Rectal smooth muscle tissue (tissue), 1 donor: ENCODE data around the gene RFPL3.

Source experiments
- H3K27ac ChIP-seq: one replicate; pipeline ENCODE4 v1.7.0; 2013; ENCODE audit warnings: low read depth, low read length, inconsistent platforms
- H3K27me3 ChIP-seq: one replicate; pipeline ENCODE4 v1.7.0; 2013; ENCODE audit warnings: low read length; ENCODE audit not compliant: control insufficient read depth, insufficient read depth
- H3K36me3 ChIP-seq: one replicate; pipeline ENCODE4 v1.7.0; 2013; ENCODE audit warnings: low read length; ENCODE audit not compliant: control insufficient read depth, insufficient read depth
- H3K4me1 ChIP-seq: one replicate; pipeline ENCODE4 v1.7.0; 2013; ENCODE audit warnings: low read length; ENCODE audit not compliant: control insufficient read depth, insufficient read depth
- H3K4me3 ChIP-seq: one replicate; pipeline ENCODE4 v1.7.0; 2013; ENCODE audit warnings: low read length
- H3K9ac ChIP-seq: one replicate; pipeline ENCODE4 v1.7.0; 2013; ENCODE audit warnings: low read length

RFPL3 gene

GRCh38 chr22:32375678-32376450, 18.2 kb downstream of the RFPL3 start:
- no peaks in the 10 kb centered on the region for H3K36me3 ChIP-seq

GRCh38 chr22:32376681-32377080, 19.0 kb downstream of the RFPL3 start:
- no peaks in the 10 kb centered on the region for H3K4me1 ChIP-seq
- H3K4me3 ChIP-seq = no peak overlapping the region
- no peak overlapping the region for H3K9ac ChIP-seq
- no peaks in the 10 kb centered on the region for H3K36me3 ChIP-seq
- no peak overlapping the region for H3K27ac ChIP-seq
- H3K27me3 ChIP-seq = no peaks in the 10 kb centered on the region

More at GRCh38 chr22:32375678-32376450, 18.2 kb downstream of the RFPL3 start:
- Histone ChIP-seq H3K4me3 (no peak overlapping the region), H3K9ac (no peak overlapping the region), H3K27me3 (no peaks in the 10 kb centered on the region), H3K4me1 (no peaks in the 10 kb centered on the region), H3K27ac (no peak overlapping the region)

DNA sequence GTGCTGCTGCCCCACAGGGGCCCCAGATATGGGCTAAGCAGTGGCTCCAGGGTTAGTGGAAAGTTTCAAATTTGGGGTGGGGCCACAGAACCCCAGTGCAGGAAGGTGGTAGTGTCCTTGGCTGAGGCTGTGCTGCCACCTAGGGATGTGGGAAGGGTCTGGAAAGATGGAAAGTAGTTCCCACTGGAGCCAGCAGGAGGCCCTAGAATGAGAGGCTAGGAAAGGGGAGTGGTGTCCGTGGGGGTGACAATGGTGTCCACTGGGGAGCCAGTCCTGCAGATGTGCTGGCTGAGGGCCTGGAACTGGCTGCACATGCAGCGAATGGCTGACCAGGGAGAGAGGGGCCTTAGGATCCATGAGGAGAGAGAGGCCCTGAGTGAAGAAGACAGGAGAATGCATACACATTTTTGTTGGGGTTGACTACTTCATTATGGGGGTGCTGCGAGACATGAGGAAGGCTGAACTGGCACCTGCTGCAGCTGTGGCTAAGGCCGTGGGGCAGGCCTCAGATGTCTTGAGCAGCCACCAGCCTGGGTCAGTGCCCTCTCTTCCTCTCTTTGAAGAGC, 21.1 kb downstream of the RFPL3 start:
- H3K9ac ChIP-seq = no peak overlapping the region
- H3K27ac ChIP-seq = no peak overlapping the region
- no peaks in the 10 kb centered on the region for H3K36me3 ChIP-seq
- H3K27me3 ChIP-seq = no peaks in the 10 kb centered on the region
- H3K4me3 ChIP-seq = no peak overlapping the region
- no peaks in the 10 kb centered on the region for H3K4me1 ChIP-seq

DNA sequence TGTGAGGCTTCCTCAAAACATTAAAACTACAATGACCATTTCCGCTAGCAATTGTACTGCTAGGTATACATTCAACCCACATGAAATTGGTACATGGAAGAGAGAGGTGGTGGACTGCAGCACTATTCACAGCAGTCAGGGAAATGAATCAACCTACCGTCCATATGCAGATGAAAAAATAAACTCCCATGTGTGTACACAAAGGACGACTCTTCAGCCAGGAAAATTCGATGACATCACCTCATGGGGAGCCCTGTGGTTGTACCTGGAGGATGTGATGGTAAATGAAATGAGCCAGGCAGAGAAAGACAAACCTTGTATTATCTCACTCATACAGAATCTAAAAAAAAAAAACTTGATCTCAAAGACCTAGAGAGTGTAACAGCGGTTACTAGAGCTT, 23.3 kb downstream of the RFPL3 start:
- Histone ChIP-seq H3K27ac (no peak overlapping the region), H3K27me3 (no peaks in the 10 kb centered on the region), H3K9ac (no peak overlapping the region), H3K4me1 (no peaks in the 10 kb centered on the region), H3K4me3 (no peak overlapping the region), H3K36me3 (no peaks in the 10 kb centered on the region)

DNA sequence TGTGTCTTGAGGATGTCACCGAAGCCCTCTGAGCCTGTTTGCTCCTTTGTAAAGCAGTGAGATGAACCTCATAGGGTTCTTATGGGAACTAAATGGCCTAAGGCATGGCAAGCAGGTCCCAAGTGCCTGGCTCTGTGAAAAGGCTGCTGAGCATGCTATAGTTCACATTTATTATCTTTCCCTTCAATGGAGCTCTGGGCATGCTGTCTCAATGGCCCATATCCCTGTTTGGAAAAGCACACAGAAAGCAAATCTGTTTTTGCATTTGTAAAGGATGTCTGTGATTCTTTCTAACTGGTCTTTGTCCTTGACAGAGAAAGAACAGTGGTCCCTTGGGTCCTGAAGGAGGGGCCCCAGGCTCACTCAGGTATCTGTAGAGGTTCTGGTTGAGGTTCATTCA, 28.0 kb downstream of the RFPL3 start:
- H3K27me3 ChIP-seq = no peaks in the 10 kb centered on the region
- no peak overlapping the region for H3K4me3 ChIP-seq
- no peak overlapping the region for H3K9ac ChIP-seq
- no peaks in the 10 kb centered on the region for H3K4me1 ChIP-seq
- no peak overlapping the region for H3K27ac ChIP-seq
- peaks cover 17% of the 10 kb centered on the region for H3K36me3 ChIP-seq

GRCh38 chr22:32389685-32390084, 32.0 kb downstream of the RFPL3 start:
- Histone ChIP-seq H3K4me1 (no peaks in the 10 kb centered on the region), H3K4me3 (no peak overlapping the region), H3K27me3 (no peaks in the 10 kb centered on the region), H3K36me3 (peaks cover 36% of the 10 kb centered on the region), H3K9ac (no peak overlapping the region), H3K27ac (no peak overlapping the region)

DNA sequence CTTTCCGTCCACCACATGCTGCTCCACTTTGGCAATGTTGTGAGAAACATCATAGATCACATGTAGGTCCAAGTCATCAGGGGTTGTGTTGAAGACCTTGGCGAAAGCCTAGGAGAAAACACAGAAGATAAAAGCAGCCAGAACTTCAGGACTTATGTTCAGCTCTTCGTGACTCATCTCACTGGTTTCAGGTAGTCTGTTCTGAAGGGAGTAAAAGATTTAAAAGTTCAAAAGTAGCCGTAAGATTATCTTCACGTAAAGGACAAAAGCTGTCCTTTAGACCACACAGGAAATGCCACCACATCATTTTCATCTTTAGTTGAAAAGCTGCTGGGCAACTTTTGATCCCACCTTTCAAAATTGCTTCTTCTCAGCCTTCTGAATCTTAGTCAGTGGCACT, 37.4 kb downstream of the RFPL3 start:
- H3K36me3 ChIP-seq = peaks cover 45% of the 10 kb centered on the region
- H3K4me3 ChIP-seq = no peak overlapping the region
- H3K9ac ChIP-seq = no peak overlapping the region
- no peak overlapping the region for H3K27ac ChIP-seq
- H3K4me1 ChIP-seq = no peaks in the 10 kb centered on the region
- H3K27me3 ChIP-seq = no peaks in the 10 kb centered on the region

GRCh38 chr22:32396255-32396654, 38.6 kb downstream of the RFPL3 start:
- H3K4me3 ChIP-seq = no peak overlapping the region
- no peaks in the 10 kb centered on the region for H3K4me1 ChIP-seq
- H3K27me3 ChIP-seq = no peaks in the 10 kb centered on the region
- no peak overlapping the region for H3K9ac ChIP-seq
- peaks cover 51% of the 10 kb centered on the region for H3K36me3 ChIP-seq
- H3K27ac ChIP-seq = no peak overlapping the region

GRCh38 chr22:32396746-32397145, 39.1 kb downstream of the RFPL3 start:
- H3K36me3 ChIP-seq = peaks cover 50% of the 10 kb centered on the region
- no peak overlapping the region for H3K4me3 ChIP-seq
- H3K27ac ChIP-seq = no peak overlapping the region

GRCh38 chr22:32401486-32401885, 43.8 kb downstream of the RFPL3 start:
- Histone ChIP-seq H3K36me3 (peaks cover 37% of the 10 kb centered on the region), H3K4me3 (no peak overlapping the region), H3K9ac (no peak overlapping the region), H3K27me3 (no peaks in the 10 kb centered on the region), H3K27ac (no peak overlapping the region), H3K4me1 (no peaks in the 10 kb centered on the region)

More at GRCh38 chr22:32396746-32397145, 39.1 kb downstream of the RFPL3 start:
- H3K27me3 ChIP-seq = no peaks in the 10 kb centered on the region
- H3K4me1 ChIP-seq = no peaks in the 10 kb centered on the region
- no peak overlapping the region for H3K9ac ChIP-seq

- Histone ChIP-seq H3K4me1 (no peaks in the 10 kb centered on the region), H3K4me3 (no peak overlapping the region), H3K27ac (no peak overlapping the region), H3K27me3 (no peaks in the 10 kb centered on the region), H3K36me3 (peaks cover 44% of the 10 kb centered on the region), H3K9ac (no peak overlapping the region)
Observed at GRCh38 chr22:32404021-32404420, 46.4 kb downstream of the RFPL3 start.

GRCh38 chr22:32407312-32407711, 49.6 kb downstream of the RFPL3 start:
- H3K36me3 ChIP-seq = peaks cover 25% of the 10 kb centered on the region

GRCh38 chr22:32407936-32408335, 50.3 kb downstream of the RFPL3 start:
- peaks cover 5% of the 10 kb centered on the region for H3K4me1 ChIP-seq
- H3K27me3 ChIP-seq = no peaks in the 10 kb centered on the region
- no peak overlapping the region for H3K4me3 ChIP-seq
- no peak overlapping the region for H3K27ac ChIP-seq
- H3K9ac ChIP-seq = no peak overlapping the region
- peaks cover 25% of the 10 kb centered on the region for H3K36me3 ChIP-seq

More at GRCh38 chr22:32407312-32407711, 49.6 kb downstream of the RFPL3 start:
- no peak overlapping the region for H3K27ac ChIP-seq
- peaks cover 5% of the 10 kb centered on the region for H3K4me1 ChIP-seq
- H3K4me3 ChIP-seq = no peak overlapping the region
- H3K27me3 ChIP-seq = no peaks in the 10 kb centered on the region
- no peak overlapping the region for H3K9ac ChIP-seq
